ENCODE measurements around the gene EXOC6B. TPM values are rescaled to one million over a fixed set of nuclear protein-coding genes. Genes with fewer than 3 reads are reported as not detected.

EXOC6B gene
- total and polyA plus RNA-seq, 2 of the 8 experiments (the other 6 are each of a cell fraction or from before 2014, with no cell fraction given), result 13.5 to 33.0 TPM

GRCh38 chr2:72394541-72395070 lies 431.2 kb downstream of the EXOC6B start (continued):
- TF ChIP-seq CHD7 (IDR thresholded peaks at IDR 0.05; ENCODE audit: insufficient replicate concordance, low read length), result no peak
